Panc1 (cell line): ENCODE results near the gene KNDC1. TPM values are rescaled to one million over a fixed set of nuclear protein-coding genes. Genes with fewer than 3 reads are reported as not detected.

ENCODE experiments used
- ATAC-seq: fragments of 200-7000 bp; cut with Tn5 transposase; 2 replicates; pipeline ENCODE4 v1.9.1; 2020; ENCODE audit warnings: mild to moderate bottlenecking, moderate library complexity
- BruUV-seq: library from RNA; stranded (reverse); fragments of 400-500 nt; replicated peaks from 2 replicates; lab custom pipeline; 2021; lab: Mats Ljungman, UMichigan
- CTCF ChIA-PET: fragments of 300-600 bp; sonication (Branson Sonifier 250); formaldehyde crosslinking; loops from one replicate; lab custom pipeline; 2022; ENCODE audit warnings: antibody characterized with exemption; lab: Charles Lee
- POLR2A ChIA-PET: fragments of 300-600 bp; sonication (Branson Sonifier 250); formaldehyde crosslinking; loops from one replicate; lab custom pipeline; 2022; ENCODE audit warnings: antibody characterized with exemption; lab: Charles Lee
- DNase-seq: peaks from one replicate; pipeline ENCODE4 v3.0.0-alpha.2; 2010; ENCODE audit warnings: low read depth, low spot score
- H3K27ac ChIP-seq: 2 replicates; pipeline ENCODE4 v1.5.1; 2011; ENCODE audit warnings: mild to moderate bottlenecking, low read length, inconsistent platforms
- H3K27me3 ChIP-seq: fragments of 200-500 bp; sonication (Bioruptor generic); 2 replicates; pipeline ENCODE4 v1.6.0; 2014; ENCODE audit warnings: low read length, inconsistent platforms; ENCODE audit not compliant: control insufficient read depth, insufficient read depth
- H3K36me3 ChIP-seq: fragments of 200-500 bp; sonication (Bioruptor generic); 2 replicates; pipeline ENCODE4 v1.5.1; 2014; ENCODE audit warnings: inconsistent platforms, mild to moderate bottlenecking, low read length, moderate library complexity; ENCODE audit not compliant: control insufficient read depth, insufficient read depth
- H3K4me1 ChIP-seq: 2 replicates; pipeline ENCODE4 v1.5.1; 2011; ENCODE audit warnings: inconsistent platforms, mild to moderate bottlenecking, low read length, moderate library complexity; ENCODE audit not compliant: control insufficient read depth, insufficient read depth
- H3K4me3 ChIP-seq, 2 experiments: 2 replicates each; pipeline ENCODE4 v1.5.1; 2011 to 2012; ENCODE audit warnings: low read depth in 2 of 2, low read length in 2 of 2, mild to moderate bottlenecking in 2 of 2, inconsistent platforms in 1 of 2, moderate library complexity in 1 of 2
- H3K9me3 ChIP-seq: fragments of 200-500 bp; sonication (Bioruptor generic); 2 replicates; pipeline ENCODE4 v1.5.1; 2014; ENCODE audit warnings: low read depth, mild to moderate bottlenecking, inconsistent platforms, low read length, moderate library complexity; ENCODE audit not compliant: control insufficient read depth, insufficient read depth
- POLR2AphosphoS5 ChIP-seq: IDR thresholded peaks from 2 replicates; pipeline ENCODE4 v1.6.1; 2012; ENCODE audit warnings: mild to moderate bottlenecking, low read depth, low read length, moderate library complexity
- REST ChIP-seq, 2 experiments: IDR thresholded peaks; 2 replicates each; pipeline ENCODE4 v1.6.1; 2011 to 2012; ENCODE audit warnings: low read depth in 2 of 2, control low read depth in 1 of 2, low read length in 1 of 2, mild to moderate bottlenecking in 1 of 2, moderate library complexity in 1 of 2; ENCODE audit not compliant: insufficient read depth in 1 of 2
- SIN3A ChIP-seq: IDR thresholded peaks from 2 replicates; pipeline ENCODE4 v1.6.1; 2012; ENCODE audit warnings: low read depth, mild to moderate bottlenecking, low read length, moderate library complexity, borderline replicate concordance; ENCODE audit not compliant: insufficient read depth
- TCF7L2 ChIP-seq: IDR thresholded peaks from 2 replicates; pipeline ENCODE4 v1.6.1; 2011; ENCODE audit warnings: mild to moderate bottlenecking, low read depth, low read length, inconsistent platforms
- in situ Hi-C: cut with HindIII; loops from 2 replicates; pipeline ENCODE4 v1.10.0; 2016; ENCODE audit warnings: low sequenced_read_pairs, low pct_unique_long_range_greater_than_20kb
- intact Hi-C: fragments of 100-400 bp; cut with micrococcal nuclease; formaldehyde crosslinking; loops from one replicate; pipeline ENCODE4 v1.10.0; 2022; ENCODE audit not compliant: unreplicated experiment
- total RNA-seq: library from RNA; stranded (reverse); gene quantifications from one replicate; pipeline ENCODE4 v1.2.1, GENCODE V29; 2021; ENCODE audit not compliant: unreplicated experiment
- TF ChIP-seq, protein P1 (sequence below): fragments of 450-650 bp; IDR thresholded peaks from 2 replicates; pipeline ENCODE4 v1.5.1; 2017; ENCODE audit warnings: mild to moderate bottlenecking

The KNDC1 gene
- total RNA-seq, 1 experiment from 2014 or later, result 2.6 TPM

GRCh38 chr10:133273534-133274143 lies 113.6 kb downstream of the KNDC1 start:
- in situ Hi-C loops, result no loop called here
- BruUV-seq, result no TSS peak

GRCh38 chr10:133274751-133275683 lies 115.0 kb downstream of the KNDC1 start:
- intact Hi-C loops, result no loop called here
- no peak overlapping the region for H3K27ac ChIP-seq
- no peaks in the 10 kb centered on the region for H3K27me3 ChIP-seq
- no peaks in the 10 kb centered on the region for H3K36me3 ChIP-seq
- peaks cover 44% of the 10 kb centered on the region for H3K4me1 ChIP-seq
- H3K9me3 ChIP-seq, result no peaks in the 10 kb centered on the region
- TF ChIP-seq SIN3A, result no peak
- TF ChIP-seq, protein P1, sequence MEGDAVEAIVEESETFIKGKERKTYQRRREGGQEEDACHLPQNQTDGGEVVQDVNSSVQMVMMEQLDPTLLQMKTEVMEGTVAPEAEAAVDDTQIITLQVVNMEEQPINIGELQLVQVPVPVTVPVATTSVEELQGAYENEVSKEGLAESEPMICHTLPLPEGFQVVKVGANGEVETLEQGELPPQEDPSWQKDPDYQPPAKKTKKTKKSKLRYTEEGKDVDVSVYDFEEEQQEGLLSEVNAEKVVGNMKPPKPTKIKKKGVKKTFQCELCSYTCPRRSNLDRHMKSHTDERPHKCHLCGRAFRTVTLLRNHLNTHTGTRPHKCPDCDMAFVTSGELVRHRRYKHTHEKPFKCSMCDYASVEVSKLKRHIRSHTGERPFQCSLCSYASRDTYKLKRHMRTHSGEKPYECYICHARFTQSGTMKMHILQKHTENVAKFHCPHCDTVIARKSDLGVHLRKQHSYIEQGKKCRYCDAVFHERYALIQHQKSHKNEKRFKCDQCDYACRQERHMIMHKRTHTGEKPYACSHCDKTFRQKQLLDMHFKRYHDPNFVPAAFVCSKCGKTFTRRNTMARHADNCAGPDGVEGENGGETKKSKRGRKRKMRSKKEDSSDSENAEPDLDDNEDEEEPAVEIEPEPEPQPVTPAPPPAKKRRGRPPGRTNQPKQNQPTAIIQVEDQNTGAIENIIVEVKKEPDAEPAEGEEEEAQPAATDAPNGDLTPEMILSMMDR, result no peak
- TF ChIP-seq REST (IDR thresholded peaks at IDR 0.05; ENCODE audit: insufficient read depth in 1 of 2, low read depth in 2 of 2, low read length in 1 of 2), result no peak
- TF ChIP-seq POLR2AphosphoS5, result no peak
- POLR2A ChIA-PET, result interaction anchor here (0.5 to 0.7 kb wide), 2 partner anchors 11 to 803 kb away, joined by 3 to 8 read pairs; no protein-coding TSS in a partner anchor
- in situ Hi-C loops, result no loop called here
- H3K4me3 ChIP-seq, result no peak overlapping the region
- CTCF ChIA-PET, result interaction anchor here (0.5 to 1.6 kb wide), 3 partner anchors 18 to 1525 kb away, joined by 3 to 5 read pairs (median 3); no protein-coding TSS in a partner anchor
- DNase-seq (no peak), ATAC-seq (peak; percentile 47)
- BruUV-seq, result no TSS peak

More at GRCh38 chr10:133273534-133274143, 113.6 kb downstream of the KNDC1 start:
- ChIA-PET CTCF (no interaction called here), POLR2A (no interaction called here)
- H3K9me3 ChIP-seq, result no peaks in the 10 kb centered on the region
- intact Hi-C loops, result no loop called here
- H3K27me3 ChIP-seq, result no peaks in the 10 kb centered on the region
- TF ChIP-seq TCF7L2, result no peak
- TF ChIP-seq, protein P1, result no peak
- no peak for TF ChIP-seq POLR2AphosphoS5
- ATAC-seq (no peak), DNase-seq (no peak)
- H3K4me3 ChIP-seq, result no peak overlapping the region
- no peak overlapping the region for H3K27ac ChIP-seq
- no peaks in the 10 kb centered on the region for H3K36me3 ChIP-seq
- H3K4me1 ChIP-seq, result peaks cover 35% of the 10 kb centered on the region
